GM10847 (cell line): ENCODE measurements around the gene TRNT1.

Experiments used
- POLR2A ChIP-seq: IDR thresholded peaks from 2 replicates; pipeline ENCODE4 v1.6.1; 2011; ENCODE audit not compliant: insufficient read length; ENCODE audit errors: extremely low read depth

The TRNT1 gene

DNA sequence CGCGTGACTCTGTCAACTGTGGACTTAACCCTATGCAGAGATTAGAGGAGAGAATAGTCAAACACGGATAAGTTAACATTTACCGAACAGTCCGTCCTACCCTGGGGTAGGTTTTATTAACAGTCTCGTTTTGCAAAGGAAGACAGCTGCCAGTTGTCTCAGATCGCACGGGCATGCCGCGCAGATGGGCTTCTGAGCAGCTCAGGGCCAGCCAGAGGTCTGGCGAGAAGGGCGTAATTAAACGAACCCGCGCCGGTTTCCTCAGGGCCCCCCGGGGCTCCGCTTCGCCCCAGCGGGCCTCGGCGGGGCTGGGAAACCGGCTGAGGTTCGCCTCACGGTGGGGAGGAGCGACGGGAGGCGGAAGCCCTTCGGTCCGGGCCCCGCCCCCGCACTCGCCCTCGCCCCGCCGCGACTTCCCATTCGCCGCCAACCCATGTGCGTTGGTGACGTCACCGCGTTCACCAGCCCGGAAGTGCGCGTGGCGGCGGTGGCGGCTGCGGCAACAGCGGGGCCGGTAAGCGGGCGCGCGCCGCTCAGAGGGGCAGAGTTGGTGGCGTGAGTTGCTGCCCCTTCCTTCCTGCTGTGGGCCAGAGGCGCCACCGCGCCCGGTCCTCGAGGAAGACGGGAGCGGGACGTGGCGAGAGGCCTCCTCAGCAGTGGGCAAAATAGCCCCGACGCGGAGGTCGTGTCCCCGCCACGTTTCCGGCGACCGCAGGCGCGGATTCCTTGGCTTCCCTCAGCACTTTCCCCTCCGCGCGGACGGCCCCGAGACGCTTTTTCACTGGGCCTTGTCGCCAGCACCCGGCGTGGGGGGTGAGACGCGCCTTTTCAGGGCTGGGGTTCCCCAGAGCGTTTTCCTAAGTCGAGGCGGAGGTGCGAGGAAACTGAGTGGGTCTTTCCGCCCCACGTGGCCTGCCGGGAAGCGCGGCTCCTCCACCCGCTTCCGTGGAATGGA, at the start of gene TRNT1:
Gene TRNT1, plus strand, starts transcription at position 464 of the 955 bp plus-strand sequence. CDS start 2,101 bp downstream, outside the sequence.
- peak; percentile 93 for TF ChIP-seq POLR2A

DNA sequence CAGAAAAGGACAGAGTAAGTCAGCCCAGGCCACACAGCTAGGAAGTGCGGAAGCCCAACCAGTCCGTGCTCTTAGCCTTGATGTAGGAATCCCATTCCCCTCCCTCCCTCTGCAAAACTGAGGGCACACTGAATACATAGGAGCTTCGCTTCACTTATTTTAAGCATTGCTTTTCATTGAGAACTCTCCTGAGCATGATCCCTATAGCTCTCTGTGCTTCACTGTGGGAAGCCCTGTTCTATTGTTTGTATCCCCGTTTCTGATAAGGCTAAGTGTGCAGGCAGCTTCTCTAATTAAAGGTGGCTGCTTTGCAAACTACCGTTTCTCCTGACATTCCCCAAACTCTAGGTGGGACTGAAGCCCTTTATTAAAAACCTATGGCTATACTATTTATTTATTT, 46.4 kb upstream of the TRNT1 start:
- TF ChIP-seq POLR2A: no peak

DNA sequence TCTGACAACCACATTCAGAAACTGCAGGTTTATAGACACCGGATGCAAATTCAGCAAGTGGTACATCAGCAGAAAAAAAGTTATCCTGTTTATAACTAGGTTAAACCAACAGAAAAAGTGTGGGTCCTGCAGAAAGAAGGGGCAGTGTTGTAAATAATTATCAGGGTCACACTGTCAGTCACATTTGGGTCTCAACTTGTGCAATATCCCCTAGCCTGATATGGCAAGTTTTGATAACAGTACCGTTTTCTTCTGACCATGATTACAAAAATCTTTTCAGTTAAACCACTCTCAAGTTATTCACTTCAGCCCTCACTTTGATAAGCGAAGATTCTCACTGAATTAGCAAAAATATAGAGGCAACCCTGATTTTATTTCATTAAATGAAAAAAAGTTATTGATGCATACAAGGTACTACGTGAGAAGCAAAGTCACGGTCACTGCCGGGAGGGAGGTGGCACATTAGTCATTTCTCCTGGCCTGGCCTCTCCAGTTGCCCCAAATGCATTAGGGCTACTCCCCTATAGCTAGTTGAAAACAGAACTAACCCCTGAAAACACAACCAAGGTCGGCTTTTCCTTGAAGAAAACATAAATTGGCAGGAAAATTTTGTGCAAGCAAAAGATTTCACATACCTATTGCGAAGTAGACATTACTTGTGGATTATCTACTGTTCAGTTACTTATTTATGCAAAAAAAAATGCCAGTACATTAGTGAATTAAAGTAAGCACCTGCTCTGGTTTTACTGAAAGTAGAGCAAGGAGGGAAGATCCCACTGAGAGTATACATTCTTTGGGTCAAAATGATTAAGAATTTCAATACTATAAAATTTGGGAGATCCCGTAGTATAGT, 45.1 kb upstream of the TRNT1 start:
- TF ChIP-seq POLR2A: no peak

DNA sequence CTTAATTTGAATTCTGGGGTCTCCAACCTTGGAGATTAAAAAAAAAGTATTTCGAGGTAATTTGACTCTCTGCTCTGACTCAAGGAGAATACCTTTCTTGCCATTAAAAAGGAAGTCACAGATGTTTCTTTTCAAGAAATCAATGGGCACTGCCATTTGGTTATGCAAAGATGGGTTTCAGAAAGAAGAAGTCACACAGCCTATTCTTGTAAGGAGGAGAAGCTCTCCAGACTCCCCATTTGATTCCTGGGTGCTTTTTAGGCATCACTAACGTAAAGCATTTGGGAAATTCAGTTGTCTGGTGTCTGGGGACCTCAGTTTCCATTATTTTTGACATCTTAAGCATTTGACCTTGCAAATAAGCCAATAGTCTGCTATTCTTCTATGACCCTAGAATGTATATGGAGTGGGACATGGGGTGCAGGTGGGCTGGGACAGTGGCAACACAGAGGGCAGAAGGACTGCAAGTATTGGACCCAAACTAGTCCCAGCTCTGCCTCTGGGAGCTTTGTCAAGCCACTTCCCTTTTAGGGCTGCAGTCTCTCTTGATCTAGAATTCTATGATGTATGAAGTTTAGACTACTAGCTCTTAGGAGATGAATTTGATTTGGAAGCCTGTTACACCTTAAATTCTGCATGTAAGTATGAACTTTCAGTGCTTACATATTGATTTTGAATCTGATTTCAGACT, 44.4 kb upstream of the TRNT1 start:
- TF ChIP-seq POLR2A: no peak

DNA sequence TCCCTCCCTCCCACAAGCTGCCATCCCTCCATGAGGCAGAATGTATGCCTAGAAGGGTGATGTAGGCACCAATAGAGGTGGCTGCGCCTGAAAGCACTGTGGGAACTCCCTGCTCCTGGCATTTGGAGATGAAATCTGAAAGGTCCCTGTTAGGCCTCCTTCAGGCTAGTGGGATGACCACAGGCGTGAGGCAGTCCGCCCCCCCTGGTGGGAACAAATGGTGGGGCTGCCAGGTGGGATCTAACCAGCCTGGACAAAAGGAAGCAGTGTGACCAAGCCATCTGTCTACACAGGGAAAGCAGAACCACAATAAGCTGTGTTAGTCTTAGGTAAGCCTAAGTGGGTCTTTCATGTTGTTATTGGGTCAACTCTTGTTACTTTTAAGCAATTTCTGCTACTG, 41.9 kb upstream of the TRNT1 start:
- TF ChIP-seq POLR2A: no peak

DNA sequence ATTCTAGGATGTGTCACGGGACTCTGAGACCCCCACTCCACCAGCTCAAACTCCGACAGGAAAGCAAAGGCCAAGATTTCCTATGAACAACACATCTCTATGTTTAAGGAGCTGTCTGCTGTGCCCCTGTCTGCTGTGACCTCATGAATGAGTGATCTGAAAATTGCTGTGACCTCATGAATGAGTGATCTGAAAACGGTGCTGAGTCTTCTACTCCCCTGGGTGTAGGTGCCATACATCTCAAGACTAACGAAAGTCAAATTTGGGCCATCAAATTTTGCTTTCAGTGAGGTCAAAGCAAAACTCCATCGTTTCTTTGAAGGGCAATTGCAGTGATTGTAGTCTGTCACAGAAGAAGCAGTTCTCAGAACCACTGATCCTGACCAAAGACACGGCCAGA, 41.0 kb upstream of the TRNT1 start:
- no peak for TF ChIP-seq POLR2A

DNA sequence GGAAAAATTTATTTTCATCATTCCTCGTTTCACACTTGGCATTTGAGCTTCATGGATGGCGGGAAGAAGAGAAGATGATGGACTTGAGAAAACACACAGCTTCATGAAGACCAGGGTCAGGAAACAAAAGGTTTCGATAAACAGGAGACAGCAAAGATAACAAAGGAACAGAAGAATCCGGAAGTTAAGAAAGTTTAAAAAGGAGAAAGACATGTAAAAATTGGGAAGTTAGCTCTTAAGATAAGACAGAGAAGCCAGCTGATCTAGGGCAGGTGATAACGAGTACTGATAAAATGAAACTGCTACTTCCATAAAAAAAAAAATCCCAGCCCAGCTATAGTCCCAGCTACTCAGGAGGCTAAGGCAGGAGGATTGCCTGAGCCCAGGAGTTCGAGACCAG, 40.5 kb upstream of the TRNT1 start:
- no peak for TF ChIP-seq POLR2A

DNA sequence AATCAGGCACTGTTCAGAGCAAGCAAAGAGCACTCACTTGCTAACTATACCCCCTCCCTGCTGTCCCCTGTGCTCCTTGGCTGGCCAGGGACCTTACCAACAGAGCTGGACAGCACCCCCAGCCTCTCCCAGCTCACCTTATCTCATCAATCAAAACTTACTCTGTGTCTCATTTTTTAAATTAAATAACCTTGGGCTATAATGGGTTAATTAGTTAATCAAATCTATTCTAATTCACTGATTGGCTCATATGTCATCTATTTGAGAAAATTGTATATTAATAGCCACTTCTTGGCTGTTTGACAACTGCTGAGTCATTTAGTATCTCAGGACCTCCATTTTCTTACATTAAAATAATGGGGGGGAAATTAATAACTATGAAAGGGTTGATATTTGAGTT, 39.5 kb upstream of the TRNT1 start:
- TF ChIP-seq POLR2A: no peak

DNA sequence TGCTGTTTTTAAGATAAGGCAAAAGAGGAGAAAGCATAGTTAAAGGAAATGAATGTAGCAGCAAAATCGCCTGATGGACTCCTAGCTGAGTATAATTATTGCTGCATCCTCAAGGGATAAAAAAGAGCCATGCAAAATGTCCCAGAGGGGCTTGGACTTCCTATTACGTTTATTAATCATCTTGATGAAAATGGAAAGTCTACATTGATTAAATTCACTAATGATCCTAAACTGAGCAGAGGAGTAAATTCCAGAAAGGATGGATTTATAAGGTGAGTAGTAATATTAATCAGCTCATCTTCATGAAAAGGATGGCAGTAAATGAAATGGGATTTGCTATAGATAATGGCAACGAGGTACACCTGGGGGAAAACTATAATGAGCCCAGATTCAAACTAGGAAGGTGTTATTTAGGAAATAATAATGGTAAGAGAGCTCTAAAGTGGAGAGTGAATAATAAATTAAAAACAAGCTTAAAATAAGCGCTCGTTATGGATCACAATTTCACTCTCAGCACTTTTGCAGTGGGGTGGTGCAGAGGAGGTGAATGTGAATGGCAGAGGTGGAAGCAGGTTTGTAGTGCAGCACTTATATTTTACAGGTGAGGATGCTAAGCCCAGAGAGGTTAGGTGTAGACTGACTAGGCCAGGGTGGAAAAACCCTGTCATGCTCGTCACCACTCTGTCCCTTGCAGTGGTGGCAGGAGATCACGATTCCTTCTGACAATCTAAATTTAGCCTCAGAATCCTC, 38.8 kb upstream of the TRNT1 start:
- no peak for TF ChIP-seq POLR2A

DNA sequence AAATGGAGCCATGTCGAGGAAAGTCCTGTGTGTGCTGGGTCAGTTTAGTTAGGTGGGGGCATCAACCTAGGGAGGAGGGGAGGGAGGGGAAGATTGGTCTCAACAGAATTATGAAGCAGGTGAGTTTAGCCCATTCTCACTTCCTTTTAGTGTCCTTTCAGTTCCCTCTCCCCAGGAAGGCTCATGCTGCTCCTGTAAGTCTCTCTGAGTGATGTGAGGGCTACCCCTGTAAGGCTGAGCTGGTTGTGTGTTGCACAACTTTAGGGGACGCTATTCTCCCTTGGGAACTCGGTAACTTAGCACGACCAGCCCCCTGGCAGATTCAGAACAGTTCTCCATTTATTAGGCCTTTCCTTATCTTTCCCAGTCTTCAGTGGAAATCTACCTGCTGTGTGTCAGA, 37.7 kb upstream of the TRNT1 start:
- no peak for TF ChIP-seq POLR2A

DNA sequence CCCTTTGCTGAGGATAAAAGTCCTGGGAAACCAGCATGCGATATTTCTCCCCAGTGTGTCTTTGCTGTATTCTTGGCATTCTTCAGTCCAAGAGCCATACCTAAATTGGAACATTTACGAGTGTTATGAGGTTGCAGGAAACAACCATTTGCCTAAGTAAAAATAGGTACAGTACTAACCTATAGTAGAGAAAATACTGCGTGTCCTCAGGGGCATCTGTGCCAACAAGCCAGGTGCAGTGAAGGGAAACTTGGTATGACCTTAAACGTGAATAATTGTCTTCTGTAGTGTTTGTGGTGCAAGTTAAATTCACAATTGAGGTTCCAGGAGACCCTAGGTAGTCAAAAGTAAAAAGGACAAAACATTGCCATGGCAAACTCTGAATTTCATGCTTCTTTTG, 28.8 kb upstream of the TRNT1 start:
- no peak for TF ChIP-seq POLR2A

DNA sequence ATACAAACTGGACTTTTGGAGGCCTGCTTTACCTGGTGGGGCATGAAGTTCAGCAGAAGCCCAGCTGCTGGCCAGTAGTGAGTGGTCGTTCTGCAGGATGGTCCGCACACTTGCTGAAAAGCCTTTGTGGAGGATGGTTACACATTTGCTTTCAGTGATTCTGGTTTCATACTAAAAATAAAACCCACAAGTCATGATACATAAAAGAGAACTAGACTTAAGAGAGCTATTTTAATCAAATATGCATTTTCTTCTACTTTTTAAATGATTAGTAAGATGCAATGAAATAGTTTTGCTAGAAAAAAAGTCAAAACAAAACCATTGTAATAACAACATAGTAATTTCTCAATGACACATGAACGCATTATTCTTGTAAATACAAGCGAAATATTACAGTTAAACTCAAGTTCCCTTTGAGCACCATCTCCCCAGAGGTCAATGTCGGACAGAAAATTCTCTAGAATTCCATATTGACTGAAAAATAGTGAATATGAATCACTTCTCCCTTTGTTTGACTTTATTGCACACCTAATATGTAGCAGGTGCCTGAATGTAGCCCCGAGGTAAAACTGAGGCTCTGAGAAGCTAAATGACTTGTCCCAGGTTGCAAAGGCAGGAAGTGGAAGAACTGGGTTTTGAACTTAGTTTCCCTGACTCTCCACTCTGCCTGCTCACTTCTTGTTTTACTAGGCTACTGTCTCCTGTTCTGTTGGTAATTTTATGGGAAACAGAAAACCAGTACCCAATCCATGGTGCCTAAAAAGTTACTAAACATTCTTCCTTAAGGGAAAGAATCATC, 24.9 kb upstream of the TRNT1 start:
- no peak for TF ChIP-seq POLR2A

DNA sequence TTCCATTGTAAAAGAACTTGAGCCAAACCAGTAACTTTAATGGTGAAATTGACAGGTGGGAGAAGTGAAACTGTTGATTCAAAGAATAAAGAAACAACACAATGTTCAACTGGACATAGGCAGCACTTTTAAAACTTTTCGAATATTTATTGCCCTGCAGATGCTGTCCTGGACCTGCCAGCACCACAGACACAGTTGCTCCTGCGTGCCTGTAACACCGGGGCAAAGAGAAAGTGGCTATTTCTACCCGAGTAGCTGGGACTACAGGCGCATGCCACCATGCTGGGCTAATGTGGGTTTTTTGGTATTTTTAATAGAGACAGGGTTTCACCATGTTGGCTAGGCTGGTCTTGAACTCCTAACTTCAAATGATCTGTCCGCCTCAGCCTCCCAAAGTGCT, 24.0 kb upstream of the TRNT1 start:
- TF ChIP-seq POLR2A: no peak

DNA sequence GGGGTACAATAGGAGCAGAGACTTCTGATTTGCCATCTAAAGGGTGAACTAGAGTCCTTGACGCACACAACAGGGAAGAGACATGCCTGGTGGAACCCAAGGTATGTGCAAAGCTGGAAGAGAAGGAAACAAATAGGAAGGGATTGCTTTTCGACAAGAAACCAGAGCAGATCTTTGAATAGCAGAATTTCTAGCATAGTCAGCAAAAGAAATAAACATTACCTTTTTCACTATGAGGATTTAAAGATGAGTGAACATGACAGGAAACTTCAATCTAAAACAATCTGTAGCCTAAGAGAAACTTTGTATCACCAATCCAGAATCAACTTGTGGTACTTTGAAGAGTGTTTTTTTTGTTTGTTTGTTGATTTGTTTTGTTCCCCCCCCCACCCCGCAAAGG, 21.5 kb upstream of the TRNT1 start:
- TF ChIP-seq POLR2A: no peak
